ENCODE measurements around the gene PMPCB.
"Not testable (repeated sequence)": the region's sequence is repeated elsewhere in the genome, so short reads cannot be mapped to it uniquely, and the experiment has no call there.

The PMPCB gene, protein sequence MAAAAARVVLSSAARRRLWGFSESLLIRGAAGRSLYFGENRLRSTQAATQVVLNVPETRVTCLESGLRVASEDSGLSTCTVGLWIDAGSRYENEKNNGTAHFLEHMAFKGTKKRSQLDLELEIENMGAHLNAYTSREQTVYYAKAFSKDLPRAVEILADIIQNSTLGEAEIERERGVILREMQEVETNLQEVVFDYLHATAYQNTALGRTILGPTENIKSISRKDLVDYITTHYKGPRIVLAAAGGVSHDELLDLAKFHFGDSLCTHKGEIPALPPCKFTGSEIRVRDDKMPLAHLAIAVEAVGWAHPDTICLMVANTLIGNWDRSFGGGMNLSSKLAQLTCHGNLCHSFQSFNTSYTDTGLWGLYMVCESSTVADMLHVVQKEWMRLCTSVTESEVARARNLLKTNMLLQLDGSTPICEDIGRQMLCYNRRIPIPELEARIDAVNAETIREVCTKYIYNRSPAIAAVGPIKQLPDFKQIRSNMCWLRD

GRCh38 chr7:103296901-103297836 is at the start of gene PMPCB:
PMPCB (plus strand) TSS chr7:103297435; CDS start chr7:103297460, 25 bp downstream.
- DNase-seq: peak; percentile 86

GRCh38 chr7:103253699-103254506 is 43.3 kb upstream of the PMPCB start:
- DNase-seq: not testable (repeated sequence)

GRCh38 chr7:103264054-103264453 is 33.2 kb upstream of the PMPCB start:
- DNase-seq: not testable (repeated sequence)

- not testable (repeated sequence) for DNase-seq
These were observed 31.0 kb upstream of the PMPCB start for GRCh38 chr7:103266229-103266628.

DNA sequence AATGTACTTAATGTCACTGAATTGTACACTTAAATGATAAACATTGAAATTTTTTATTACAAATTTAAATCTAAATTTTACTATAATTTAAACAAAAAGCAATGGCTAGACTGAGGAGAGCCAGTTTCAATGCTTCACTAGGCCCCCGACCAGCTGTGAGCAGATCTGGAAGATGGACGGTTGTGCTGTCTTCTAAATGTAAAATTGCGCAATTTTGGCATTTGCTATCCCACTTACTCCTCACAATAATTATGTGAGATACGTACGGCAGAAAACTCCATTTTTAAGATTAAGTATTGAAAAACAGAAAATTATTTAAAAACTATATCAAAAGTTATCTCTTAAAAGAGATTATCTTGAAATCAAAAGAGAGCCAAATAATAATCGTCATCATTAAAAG is 23.9 kb upstream of the PMPCB start:
- not testable (repeated sequence) for DNase-seq

DNA sequence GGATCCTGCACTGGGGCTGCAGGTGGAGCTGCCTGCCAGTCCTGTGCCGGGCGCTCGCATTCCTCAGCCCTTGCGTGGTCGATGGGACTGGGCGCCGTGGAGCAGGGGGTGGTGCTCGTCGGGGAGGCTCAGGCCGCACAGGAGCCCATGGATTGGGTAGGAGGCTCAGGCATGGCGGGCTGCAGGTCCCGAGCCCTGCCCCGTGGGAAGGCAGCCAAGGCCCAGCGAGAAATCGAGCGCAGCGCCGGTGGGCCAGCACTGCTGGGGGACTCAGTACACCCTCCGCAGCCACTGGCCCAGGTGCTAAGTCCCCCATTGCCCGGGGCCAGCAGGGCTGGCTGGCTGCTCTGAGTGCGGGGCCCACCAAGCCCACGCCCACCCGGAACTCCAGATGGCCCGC is 22.4 kb upstream of the PMPCB start:
- DNase-seq: not testable (repeated sequence)

- not testable (repeated sequence) for DNase-seq
These were observed 19.0 kb upstream of the PMPCB start for GRCh38 chr7:103278195-103278594.

DNA sequence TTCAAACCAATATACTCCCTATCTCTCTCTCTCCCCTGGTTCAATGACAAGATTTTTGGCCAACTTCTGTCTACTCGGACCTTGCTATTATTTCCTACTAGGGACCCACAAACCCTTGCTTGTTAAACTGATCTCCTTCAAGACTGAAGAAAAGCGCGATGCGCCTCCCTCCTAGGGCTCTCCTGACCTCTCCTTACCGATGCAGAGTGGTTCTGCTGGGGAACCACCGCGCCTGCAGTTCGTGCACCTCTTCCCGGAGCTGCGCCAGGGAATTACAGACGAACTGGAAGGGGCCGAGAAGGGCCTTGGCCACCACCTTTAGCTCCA is 17.6 kb upstream of the PMPCB start:
- not testable (repeated sequence) for DNase-seq

DNA sequence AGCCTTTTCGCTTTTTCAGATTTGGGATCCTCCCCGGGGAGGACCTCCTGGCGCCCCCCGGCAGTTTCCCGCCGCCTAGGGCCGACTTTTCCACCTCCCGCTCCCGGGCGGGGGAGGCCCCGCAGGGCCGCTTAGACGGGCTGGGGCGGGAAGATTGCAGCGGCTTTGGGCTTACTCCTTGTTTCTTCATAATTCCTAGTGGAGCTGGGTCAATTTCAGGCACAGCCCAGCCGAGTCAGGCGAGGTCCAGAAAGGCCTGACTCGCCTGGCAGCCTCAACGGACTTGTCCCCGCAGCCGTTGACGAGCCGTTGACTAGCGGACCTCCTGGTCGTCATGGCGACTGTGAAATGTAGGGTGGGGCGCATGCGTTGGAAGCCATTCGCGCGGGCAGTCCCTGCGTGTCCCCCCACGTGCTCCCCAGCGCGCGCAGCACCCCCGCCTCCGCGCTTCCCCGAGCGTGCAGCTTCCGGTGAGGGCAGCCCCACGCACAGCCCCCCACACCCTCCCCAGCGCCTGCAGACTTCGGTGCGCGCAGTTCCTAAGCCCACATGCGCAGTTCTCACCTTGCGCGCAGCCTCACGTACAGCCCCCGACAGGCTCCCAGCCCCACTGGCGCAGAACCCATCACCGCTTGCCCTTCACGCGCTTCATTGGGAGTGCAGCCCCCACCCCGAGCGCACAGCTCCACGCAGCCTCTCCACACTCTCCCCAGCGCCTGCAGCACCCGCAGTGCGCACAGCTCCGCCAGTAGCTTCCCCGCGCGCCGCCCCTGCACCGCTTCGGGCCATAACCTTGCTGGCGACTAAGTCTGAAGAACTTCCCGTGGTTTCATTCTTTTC is 17.1 kb upstream of the PMPCB start:
- not testable (repeated sequence) for DNase-seq

DNA sequence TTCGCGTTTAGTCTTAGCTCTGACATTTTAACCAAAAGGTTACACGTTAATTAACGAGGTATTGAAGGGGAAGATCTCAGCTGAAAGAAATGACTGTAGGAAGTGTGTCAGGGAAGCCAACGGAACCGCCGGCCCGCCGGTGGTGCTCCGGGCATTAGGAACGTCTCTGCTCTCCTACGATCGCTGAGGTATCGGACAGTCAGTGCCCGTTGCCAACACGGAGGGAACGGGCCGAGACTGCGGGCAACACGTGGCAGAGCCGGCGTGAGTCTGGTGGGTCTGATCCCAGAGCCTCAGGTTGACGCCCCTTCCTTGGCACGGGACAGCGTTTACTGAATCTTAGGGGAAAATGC is 16.5 kb upstream of the PMPCB start:
- not testable (repeated sequence) for DNase-seq

GRCh38 chr7:103282802-103283427 is 14.3 kb upstream of the PMPCB start:
- DNase-seq: not testable (repeated sequence)

GRCh38 chr7:103292122-103292521 is 5.1 kb upstream of the PMPCB start:
- no peak for DNase-seq

DNA sequence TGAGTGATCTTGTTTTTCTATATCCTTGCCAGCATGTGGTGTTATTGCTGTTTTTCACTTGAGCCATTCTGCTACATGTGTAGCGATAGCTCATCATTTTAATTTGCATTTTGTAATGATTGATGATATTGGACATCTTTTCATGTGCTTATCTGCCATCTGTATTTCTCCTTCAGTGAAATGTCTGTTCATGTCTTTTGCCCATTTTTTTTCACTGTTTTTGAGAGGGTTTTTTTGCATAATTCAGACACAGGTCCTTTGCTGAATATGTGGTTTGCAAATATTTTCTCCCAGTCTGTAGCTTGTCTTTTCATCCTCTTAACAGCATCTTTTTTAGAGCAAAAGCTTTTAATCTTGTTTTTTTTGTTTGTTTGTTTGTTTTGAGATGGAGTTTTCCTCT is 3.7 kb upstream of the PMPCB start:
- no peak for DNase-seq

DNA sequence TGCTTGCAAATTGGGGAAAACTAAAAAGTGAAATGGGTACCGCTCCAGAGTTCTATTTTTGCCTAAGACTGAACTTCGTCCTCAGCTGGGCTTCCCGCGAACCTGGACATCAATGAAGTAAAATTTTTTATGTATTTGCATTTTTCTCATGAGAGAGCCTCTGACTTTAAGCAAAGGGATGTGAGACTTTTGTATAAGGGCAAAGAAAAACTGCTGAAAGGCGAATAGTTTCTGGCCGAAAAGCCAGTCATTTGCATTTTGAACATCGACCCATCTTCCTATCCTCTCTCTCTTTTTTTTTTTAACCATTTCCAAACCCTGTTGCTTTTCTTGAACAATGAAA is 573 bp downstream of the PMPCB start:
- no peak for DNase-seq

GRCh38 chr7:103299660-103300059 is 2.4 kb downstream of the PMPCB start:
- no peak for DNase-seq

- no peak for DNase-seq
These were observed 4.2 kb downstream of the PMPCB start for GRCh38 chr7:103301441-103301840.

DNA sequence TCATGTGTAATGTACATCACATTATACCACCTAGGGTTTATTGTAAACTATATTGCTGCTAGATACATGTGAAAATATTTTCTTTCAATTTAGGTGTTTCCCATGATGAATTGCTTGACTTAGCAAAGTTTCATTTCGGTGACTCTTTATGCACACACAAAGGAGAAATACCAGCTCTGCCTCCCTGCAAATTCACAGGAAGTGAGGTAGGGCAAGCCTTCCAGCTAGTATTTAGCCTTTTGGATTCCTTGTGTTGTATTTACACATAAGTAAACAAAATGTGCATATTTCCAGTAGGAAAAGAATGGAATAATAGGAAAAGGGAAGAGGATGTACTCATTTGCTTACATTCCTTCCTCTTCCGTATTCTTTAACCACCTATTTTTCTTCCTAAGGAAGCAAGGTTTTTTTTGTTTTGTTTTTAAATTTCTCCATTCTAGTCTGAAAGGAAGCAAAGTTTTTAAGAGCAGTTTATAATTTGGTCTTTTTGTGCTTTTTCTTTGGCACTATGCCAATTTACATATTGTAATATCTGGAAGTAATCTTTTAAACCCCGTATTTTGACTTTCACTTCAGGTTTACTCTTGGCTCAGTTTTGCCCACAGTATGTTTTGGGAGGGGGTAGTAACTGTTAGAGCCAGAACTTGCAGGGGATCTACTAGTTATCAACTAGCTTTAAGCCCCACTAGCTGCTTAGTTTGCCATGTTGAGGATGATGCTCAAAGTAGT is 10.4 kb downstream of the PMPCB start:
- no peak for DNase-seq

DNA sequence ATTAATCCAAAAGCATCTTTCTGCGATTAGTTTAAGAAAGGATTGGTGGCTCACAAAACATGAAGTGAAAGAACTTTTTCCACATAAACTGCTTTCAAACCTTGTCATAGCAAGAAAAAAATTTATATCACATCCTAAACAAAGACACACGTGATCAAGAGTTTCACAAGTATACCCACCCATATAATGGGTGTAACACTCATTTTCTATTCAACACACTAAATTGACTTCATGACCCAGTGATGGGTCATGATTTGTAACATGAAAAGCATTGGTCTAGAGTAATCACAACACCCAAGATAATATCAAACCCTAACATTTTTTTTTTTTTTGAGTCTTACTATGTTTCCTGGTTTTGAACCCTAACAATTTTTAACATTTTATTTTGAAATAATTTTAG is 17.6 kb downstream of the PMPCB start:
- no peak for DNase-seq

DNA sequence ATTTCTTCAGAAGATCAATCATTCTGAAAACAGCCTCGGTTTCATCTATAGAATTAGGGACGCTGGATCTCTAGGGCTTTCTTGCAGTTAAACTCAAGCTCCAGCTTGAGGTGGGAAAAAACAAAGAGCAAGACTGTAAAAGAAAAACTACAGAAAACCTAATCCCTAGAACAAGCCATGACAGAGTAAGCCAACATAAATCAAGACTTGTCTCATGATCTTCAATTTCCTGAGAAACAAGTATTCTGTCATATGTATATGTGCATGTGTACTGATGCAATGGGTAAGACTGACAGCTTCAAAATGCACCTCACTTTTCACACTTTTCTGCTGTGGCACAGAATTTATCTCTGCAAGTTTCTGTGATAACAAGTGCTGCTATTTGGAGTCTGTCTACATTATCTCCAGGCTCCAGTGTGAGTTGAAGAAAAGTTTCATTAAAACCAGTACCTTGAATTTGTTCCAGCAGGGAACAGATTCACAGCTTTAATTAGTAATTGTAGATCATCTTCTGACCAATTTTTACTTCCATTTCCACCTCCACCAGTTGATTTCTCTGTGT is 19.2 kb downstream of the PMPCB start:
- DNase-seq: no peak

- no peak for DNase-seq
These were observed 19.8 kb downstream of the PMPCB start for GRCh38 chr7:103317009-103317408.

GRCh38 chr7:103325744-103326143 is 28.5 kb downstream of the PMPCB start:
- no peak for DNase-seq
